WTC11 (cell line): Measurements from ENCODE around the gene CDK5. TPM values are rescaled to one million over a fixed set of nuclear protein-coding genes. Genes with fewer than 3 reads are reported as not detected.

Experiments used
- total RNA-seq: library from RNA; stranded (reverse); gene quantifications from 3 replicates; pipeline ENCODE4 v1.2.3, GENCODE V29; 2021

CDK5 gene
- total RNA-seq, 1 experiment from 2014 or later, result 27.8 TPM

Other genes with a start within 250 kb of the CDK5 start
- 0.17 to 0.39 TPM (median 0.23 TPM) in 3 replicates for gene AOC1, start 205.4 kb downstream of the CDK5 start, total RNA-seq
- gene KCNH2, start 79.6 kb downstream of the CDK5 start, total RNA-seq, result 13.9 to 16.2 TPM (median 14.6 TPM) in 3 replicates
- 5.7 to 7.0 TPM (median 6.6 TPM) in 3 replicates for gene NOS3, start 66.9 kb downstream of the CDK5 start, total RNA-seq
- 2.4 to 3.8 TPM (median 2.4 TPM) in 3 replicates for gene ATG9B, start 33.4 kb downstream of the CDK5 start, total RNA-seq
- 27.9 to 35.9 TPM (median 28.4 TPM) in 3 replicates for gene ABCB8, start 29.4 kb downstream of the CDK5 start, total RNA-seq
- 3.4 to 5.5 TPM (median 5.2 TPM) in 3 replicates for gene ASIC3, start 9.4 kb downstream of the CDK5 start, total RNA-seq
- 131 to 164 TPM (median 131 TPM) in 3 replicates for gene SLC4A2, start 1.7 kb upstream of the CDK5 start, total RNA-seq
- 62.1 to 70.2 TPM (median 67.7 TPM) in 3 replicates for gene FASTK, start 22.9 kb upstream of the CDK5 start, total RNA-seq
- gene TMUB1, start 25.6 kb upstream of the CDK5 start, total RNA-seq, result 61.3 to 72.8 TPM (median 62.5 TPM) in 3 replicates
- gene AGAP3, start 28.6 kb upstream of the CDK5 start, total RNA-seq, result 107 to 163 TPM (median 113 TPM) in 3 replicates
- 0.27 to 0.55 TPM in 2 of 3 replicates, not detected in the other for gene GBX1, start 109.8 kb upstream of the CDK5 start, total RNA-seq
- not detected in 3 replicates for gene ASB10, start 129.4 kb upstream of the CDK5 start, total RNA-seq
- gene H2BK1, start 152.6 kb upstream of the CDK5 start, total RNA-seq, result 0.87 TPM in 1 of 3 replicates, not detected in the others
- 41.3 to 43.7 TPM (median 43.5 TPM) in 3 replicates for gene ABCF2, start 169.3 kb upstream of the CDK5 start, total RNA-seq
- 25.0 to 30.7 TPM (median 26.3 TPM) in 3 replicates for gene CHPF2, start 174.6 kb upstream of the CDK5 start, total RNA-seq
- gene SMARCD3, start 190.8 kb upstream of the CDK5 start, total RNA-seq, result 5.8 to 9.0 TPM (median 5.9 TPM) in 3 replicates